ENCODE measurements around the gene BMP8B. TPM values are rescaled to one million over a fixed set of nuclear protein-coding genes. Genes with fewer than 3 reads are reported as not detected.

Gene BMP8B
- polyA plus RNA-seq, 2 of the 4 experiments (the other 2 are of a cell fraction): 2.5 to 3.1 TPM

GRCh38 chr1:39782103-39782502, 6.6 kb downstream of the BMP8B start:
- no peak for ATAC-seq
- 91% methylated on average over 6 of the region's 6 CpGs for WGBS (ENCODE audit: missing lambda C conversion rate)
- Histone ChIP-seq H3K27ac (no peak overlapping the region), H3K4me3 (no peak overlapping the region), H3K4me2 (no peak overlapping the region), H3K9me3 (no peaks in the 10 kb centered on the region), H3K4me1 (no peaks in the 10 kb centered on the region)
- FAIRE-seq: no peak
- ChIA-PET CTCF (interaction anchor here (1.8 kb wide), 1 partner anchor 17 kb away, joined by 8 read pairs; no protein-coding TSS in a partner anchor), POLR2A (no interaction called here)
- TF ChIP-seq POLR2A (IDR thresholded peaks at IDR 0.05; ENCODE audit: low read length) (no peak), ZSCAN20 (CRISPR knock-in tag; IDR thresholded peaks at IDR 0.05) (no peak), ZNF302 (CRISPR knock-in tag; IDR thresholded peaks at IDR 0.05) (no peak), SMC3 (IDR thresholded peaks at IDR 0.05) (no peak), RCOR1 (IDR thresholded peaks at IDR 0.05; ENCODE audit: low read depth, low read length) (no peak), NFE2L2 (conservative IDR thresholded peaks at IDR 0.05; ENCODE audit: low read length) (no peak), MAFK (IDR thresholded peaks at IDR 0.05; ENCODE audit: partially characterized antibody) (no peak), REST (IDR thresholded peaks at IDR 0.05) (no peak), PBX3 (IDR thresholded peaks at IDR 0.05) (no peak)
- no peak for DNase-seq (ENCODE audit: low read depth in 1 of 2, low spot score in 1 of 2)

GRCh38 chr1:39781349-39781715, 7.3 kb downstream of the BMP8B start:
- ATAC-seq: no peak
- H3K4me2 ChIP-seq: no peak overlapping the region
- H3K9me3 ChIP-seq: no peaks in the 10 kb centered on the region
- no peak for DNase-seq (ENCODE audit: low read depth in 1 of 2, low spot score in 1 of 2)
- TF ChIP-seq CBX8 (IDR thresholded peaks at IDR 0.05) (no peak), GATA3 (IDR thresholded peaks at IDR 0.05; ENCODE audit: borderline replicate concordance) (no peak), RNF2 (IDR thresholded peaks at IDR 0.05; ENCODE audit: borderline replicate concordance, low read depth) (no peak), KDM5A (IDR thresholded peaks at IDR 0.05) (no peak), PHF8 (IDR thresholded peaks at IDR 0.05; ENCODE audit: borderline replicate concordance, low read depth) (no peak), PBX3 (IDR thresholded peaks at IDR 0.05) (no peak), FOSB (CRISPR knock-in tag; IDR thresholded peaks at IDR 0.05) (no peak), MYC (IDR thresholded peaks at IDR 0.05; ENCODE audit: borderline replicate concordance, low read length) (no peak), RCOR1 (IDR thresholded peaks at IDR 0.05; ENCODE audit: low read depth, low read length) (no peak), REST (IDR thresholded peaks at IDR 0.05) (no peak), ZNF302 (CRISPR knock-in tag; IDR thresholded peaks at IDR 0.05) (no peak), SMC3 (IDR thresholded peaks at IDR 0.05) (no peak), ESRRA (IDR thresholded peaks at IDR 0.05; ENCODE audit: borderline replicate concordance, low read length) (no peak), EHMT2 (IDR thresholded peaks at IDR 0.05; ENCODE audit: low read depth) (no peak), FOXS1 (CRISPR knock-in tag; IDR thresholded peaks at IDR 0.05) (no peak), FOSL2 (IDR thresholded peaks at IDR 0.05) (no peak), FOSL2 (CRISPR knock-in tag; IDR thresholded peaks at IDR 0.05) (no peak), CHD2 (IDR thresholded peaks at IDR 0.05; ENCODE audit: low read length, partially characterized antibody) (no peak), ZFP36 (IDR thresholded peaks at IDR 0.05; ENCODE audit: borderline replicate concordance, partially characterized antibody) (no peak), JUN (IDR thresholded peaks at IDR 0.05) (no peak)
- H3K4me3 ChIP-seq: no peak overlapping the region
- no peak for FAIRE-seq
- H3K4me1 ChIP-seq: no peaks in the 10 kb centered on the region
- POLR2A ChIA-PET: interaction anchor here (0.6 kb wide), 1 partner anchor 191 kb away, joined by 5 read pairs; no protein-coding TSS in a partner anchor
- WGBS (ENCODE audit: missing lambda C conversion rate): 63% methylated on average over 2 of the region's 2 CpGs
- CTCF ChIA-PET: interaction anchor here (0.8 to 1.8 kb wide), 2 partner anchors 15 to 18 kb away, joined by 3 to 8 read pairs; no protein-coding TSS in a partner anchor
- no peak overlapping the region for H3K27ac ChIP-seq
